Measurements from ENCODE around the gene HOMER3.

The HOMER3 gene

GRCh38 chr19:18972851-18973250, 31.8 kb upstream of the HOMER3 start:
- Histone ChIP-seq H3K27me3 (replicated peaks; ENCODE audit: control insufficient read depth, insufficient read depth, low read length) (no peaks in the 10 kb centered on the region), H3K4me1 (ENCODE audit: control insufficient read depth, insufficient read depth, low read length) (peaks cover 29% of the 10 kb centered on the region), H3K4me3 (ENCODE audit: low read length) (no peak overlapping the region), H3K9me3 (ENCODE audit: control insufficient read depth, low read length) (no peaks in the 10 kb centered on the region), H3K36me3 (ENCODE audit: control insufficient read depth, insufficient read depth, low read length, severe bottlenecking) (no peaks in the 10 kb centered on the region), H3K9ac (ENCODE audit: low read length) (no peak overlapping the region)
- DNase-seq (ENCODE audit: low read depth): no peak

GRCh38 chr19:18972301-18972811, 31.3 kb upstream of the HOMER3 start:
- Histone ChIP-seq H3K4me1 (ENCODE audit: control insufficient read depth, insufficient read depth, low read length) (peaks cover 33% of the 10 kb centered on the region), H3K27me3 (replicated peaks; ENCODE audit: control insufficient read depth, insufficient read depth, low read length) (no peaks in the 10 kb centered on the region), H3K9ac (ENCODE audit: low read length) (peak overlapping the region; percentile 54), H3K9me3 (ENCODE audit: control insufficient read depth, low read length) (no peaks in the 10 kb centered on the region), H3K36me3 (ENCODE audit: control insufficient read depth, insufficient read depth, low read length, severe bottlenecking) (no peaks in the 10 kb centered on the region), H3K4me3 (ENCODE audit: low read length) (peak overlapping the region; percentile 37)
- DNase-seq (ENCODE audit: low read depth): peak; percentile 87

GRCh38 chr19:18969931-18970659, 29.1 kb upstream of the HOMER3 start:
- H3K9me3 ChIP-seq (ENCODE audit: control insufficient read depth, low read length): no peaks in the 10 kb centered on the region
- no peaks in the 10 kb centered on the region for H3K27me3 ChIP-seq (replicated peaks; ENCODE audit: control insufficient read depth, insufficient read depth, low read length)
- H3K4me1 ChIP-seq (ENCODE audit: control insufficient read depth, insufficient read depth, low read length): peaks cover 35% of the 10 kb centered on the region
- H3K36me3 ChIP-seq (ENCODE audit: control insufficient read depth, insufficient read depth, low read length, severe bottlenecking): no peaks in the 10 kb centered on the region
- no peak for DNase-seq (ENCODE audit: low read depth)
- peak overlapping the region; percentile 36 for H3K4me3 ChIP-seq (ENCODE audit: low read length)
- H3K9ac ChIP-seq (ENCODE audit: low read length): peak overlapping the region; percentile 26

- H3K27me3 ChIP-seq (replicated peaks; ENCODE audit: control insufficient read depth, insufficient read depth, low read length): no peaks in the 10 kb centered on the region
- H3K4me3 ChIP-seq (ENCODE audit: low read length): no peak overlapping the region
- H3K9me3 ChIP-seq (ENCODE audit: control insufficient read depth, low read length): no peaks in the 10 kb centered on the region
- peak overlapping the region; percentile 25 for H3K9ac ChIP-seq (ENCODE audit: low read length)
- peaks cover 28% of the 10 kb centered on the region for H3K4me1 ChIP-seq (ENCODE audit: control insufficient read depth, insufficient read depth, low read length)
- peak; percentile 15 for DNase-seq (ENCODE audit: low read depth)
- H3K36me3 ChIP-seq (ENCODE audit: control insufficient read depth, insufficient read depth, low read length, severe bottlenecking): no peaks in the 10 kb centered on the region
These were observed 26.5 kb upstream of the HOMER3 start for GRCh38 chr19:18967358-18968146.

- no peak for DNase-seq (ENCODE audit: low read depth)
- Histone ChIP-seq H3K27me3 (replicated peaks; ENCODE audit: control insufficient read depth, insufficient read depth, low read length) (peaks cover 3% of the 10 kb centered on the region), H3K9ac (ENCODE audit: low read length) (no peak overlapping the region), H3K36me3 (ENCODE audit: control insufficient read depth, insufficient read depth, low read length, severe bottlenecking) (no peaks in the 10 kb centered on the region), H3K9me3 (ENCODE audit: control insufficient read depth, low read length) (no peaks in the 10 kb centered on the region), H3K4me3 (ENCODE audit: low read length) (no peak overlapping the region), H3K4me1 (ENCODE audit: control insufficient read depth, insufficient read depth, low read length) (peaks cover 20% of the 10 kb centered on the region)
These were observed 25.3 kb upstream of the HOMER3 start for GRCh38 chr19:18966307-18966706.

GRCh38 chr19:18964121-18964520, 23.1 kb upstream of the HOMER3 start:
- Histone ChIP-seq H3K9me3 (ENCODE audit: control insufficient read depth, low read length) (no peaks in the 10 kb centered on the region), H3K9ac (ENCODE audit: low read length) (no peak overlapping the region), H3K36me3 (ENCODE audit: control insufficient read depth, insufficient read depth, low read length, severe bottlenecking) (no peaks in the 10 kb centered on the region), H3K4me3 (ENCODE audit: low read length) (no peak overlapping the region), H3K4me1 (ENCODE audit: control insufficient read depth, insufficient read depth, low read length) (peaks cover 9% of the 10 kb centered on the region), H3K27me3 (replicated peaks; ENCODE audit: control insufficient read depth, insufficient read depth, low read length) (peaks cover 5% of the 10 kb centered on the region)
- no peak for DNase-seq (ENCODE audit: low read depth)

GRCh38 chr19:18961767-18962620, 21.0 kb upstream of the HOMER3 start:
- no peak for DNase-seq (ENCODE audit: low read depth)
- Histone ChIP-seq H3K4me1 (ENCODE audit: control insufficient read depth, insufficient read depth, low read length) (no peaks in the 10 kb centered on the region), H3K4me3 (ENCODE audit: low read length) (no peak overlapping the region)

GRCh38 chr19:18960370-18960769, 19.4 kb upstream of the HOMER3 start:
- Histone ChIP-seq H3K4me3 (ENCODE audit: low read length) (no peak overlapping the region), H3K36me3 (ENCODE audit: control insufficient read depth, insufficient read depth, low read length, severe bottlenecking) (no peaks in the 10 kb centered on the region), H3K9me3 (ENCODE audit: control insufficient read depth, low read length) (no peaks in the 10 kb centered on the region), H3K9ac (ENCODE audit: low read length) (no peak overlapping the region), H3K27me3 (replicated peaks; ENCODE audit: control insufficient read depth, insufficient read depth, low read length) (peaks cover 5% of the 10 kb centered on the region), H3K4me1 (ENCODE audit: control insufficient read depth, insufficient read depth, low read length) (no peaks in the 10 kb centered on the region)
- DNase-seq (ENCODE audit: low read depth): no peak

More at GRCh38 chr19:18961767-18962620, 21.0 kb upstream of the HOMER3 start:
- H3K36me3 ChIP-seq (ENCODE audit: control insufficient read depth, insufficient read depth, low read length, severe bottlenecking): no peaks in the 10 kb centered on the region
- peaks cover 5% of the 10 kb centered on the region for H3K27me3 ChIP-seq (replicated peaks; ENCODE audit: control insufficient read depth, insufficient read depth, low read length)
- no peak overlapping the region for H3K9ac ChIP-seq (ENCODE audit: low read length)
- no peaks in the 10 kb centered on the region for H3K9me3 ChIP-seq (ENCODE audit: control insufficient read depth, low read length)

- no peak overlapping the region for H3K9ac ChIP-seq (ENCODE audit: low read length)
- no peaks in the 10 kb centered on the region for H3K4me1 ChIP-seq (ENCODE audit: control insufficient read depth, insufficient read depth, low read length)
- no peaks in the 10 kb centered on the region for H3K9me3 ChIP-seq (ENCODE audit: control insufficient read depth, low read length)
- no peak for DNase-seq (ENCODE audit: low read depth)
- no peaks in the 10 kb centered on the region for H3K27me3 ChIP-seq (replicated peaks; ENCODE audit: control insufficient read depth, insufficient read depth, low read length)
- H3K36me3 ChIP-seq (ENCODE audit: control insufficient read depth, insufficient read depth, low read length, severe bottlenecking): no peaks in the 10 kb centered on the region
- no peak overlapping the region for H3K4me3 ChIP-seq (ENCODE audit: low read length)
These were observed 14.0 kb upstream of the HOMER3 start for GRCh38 chr19:18955042-18955441.

GRCh38 chr19:18954094-18954493, 13.1 kb upstream of the HOMER3 start:
- Histone ChIP-seq H3K4me1 (ENCODE audit: control insufficient read depth, insufficient read depth, low read length) (no peaks in the 10 kb centered on the region), H3K27me3 (replicated peaks; ENCODE audit: control insufficient read depth, insufficient read depth, low read length) (no peaks in the 10 kb centered on the region), H3K4me3 (ENCODE audit: low read length) (no peak overlapping the region), H3K36me3 (ENCODE audit: control insufficient read depth, insufficient read depth, low read length, severe bottlenecking) (no peaks in the 10 kb centered on the region), H3K9me3 (ENCODE audit: control insufficient read depth, low read length) (no peaks in the 10 kb centered on the region), H3K9ac (ENCODE audit: low read length) (no peak overlapping the region)
- DNase-seq (ENCODE audit: low read depth): no peak
